ENCODE measurements around the gene SLC29A1. TPM values are rescaled to one million over a fixed set of nuclear protein-coding genes. Genes with fewer than 3 reads are reported as not detected.

Gene SLC29A1
- total and polyA plus RNA-seq, 9 of the 15 experiments (the other 6 are each of a cell fraction or from before 2014, with no cell fraction given), result 18.9 to 170 (median 57.7) TPM

- Histone ChIP-seq H3K9me3 (replicated peaks; ENCODE audit: control insufficient read depth, insufficient read depth, low read depth, low read length) (no peaks in the 10 kb centered on the region), H3K79me2 (ENCODE audit: control insufficient read depth, insufficient read depth, low read length) (no peaks in the 10 kb centered on the region), H3K4me1 (replicated peaks in 1 of 2; ENCODE audit: control insufficient read depth in 2 of 2, insufficient read depth in 2 of 2, low read length in 2 of 2) (peaks cover 24 to 26% of the 10 kb centered on the region in 2 experiments), H2AFZ (ENCODE audit: low read depth, low read length) (no peak overlapping the region), H3K36me3 (ENCODE audit: control insufficient read depth, insufficient read depth, low read length) (no peaks in the 10 kb centered on the region), H4K20me1 (replicated peaks; ENCODE audit: control insufficient read depth, insufficient read depth, low read length) (no peaks in the 10 kb centered on the region), H3K4me2 (ENCODE audit: insufficient read depth, low read length) (no peak overlapping the region), H3K9me1 (ENCODE audit: control insufficient read depth, insufficient read depth, low read length) (no peaks in the 10 kb centered on the region), H3K4me3 (no peak overlapping the region), H3K27ac (ENCODE audit: extremely low read depth, low read depth, low read length) (no peak overlapping the region), H3K27me3 (ENCODE audit: control insufficient read depth in 2 of 2, insufficient read depth in 2 of 2, low read length in 2 of 2) (no peaks in the 10 kb centered on the region), H3K9ac (ENCODE audit: insufficient read depth in 1 of 2, low read depth in 2 of 2, low read length in 2 of 2) (no peak overlapping the region)
- ChIA-PET CTCF (ENCODE audit: low intra/inter-chr PET ratio) (no interaction called here), POLR2A (interaction anchor here (0.7 to 1.6 kb wide), 2 partner anchors 14 to 32 kb away, joined by 3 to 4 read pairs; partner anchors contain the start of gene HSP90AB1)
- TF ChIP-seq PPARD (CRISPR knock-in tag; IDR thresholded peaks at IDR 0.05) (no peak), ZFP36 (IDR thresholded peaks at IDR 0.05; ENCODE audit: low read depth, low read length, partially characterized antibody) (peak; percentile 56), XRCC3 (IDR thresholded peaks at IDR 0.05) (no peak), BCOR (IDR thresholded peaks at IDR 0.05) (peak; percentile 49), NR2C2 (CRISPR knock-in tag; IDR thresholded peaks at IDR 0.05) (no peak), NR2C2 (tag; IDR thresholded peaks at IDR 0.05) (no peak), RBM25 (IDR thresholded peaks at IDR 0.05; ENCODE audit: low read depth, low read length, severe bottlenecking) (peak; percentile 72)
- no peak for ATAC-seq
- no peak for FAIRE-seq
- no peak for DNase-seq (ENCODE audit: extremely low read depth in 1 of 4, low spot score in 3 of 4)
- no TSS peak for BruUV-seq (replicated peaks)
- WGBS (ENCODE audit: insufficient coverage, low coverage, missing lambda C conversion rate), result 25% methylated on average over 6 of the region's 6 CpGs
- intact Hi-C loops (cut with micrococcal nuclease) (no loop called here), in situ Hi-C loops (cut with MboI) (no loop called here)
Measured at GRCh38 chr6:44214307-44214706, 9.1 kb upstream of the SLC29A1 start.
